Measurements from ENCODE around the gene HTT-AS. TPM values are rescaled to one million over a fixed set of nuclear protein-coding genes. Genes with fewer than 3 reads are reported as not detected.

Gene HTT-AS
- total RNA-seq, 1 experiment from 2014 or later = not detected

DNA sequence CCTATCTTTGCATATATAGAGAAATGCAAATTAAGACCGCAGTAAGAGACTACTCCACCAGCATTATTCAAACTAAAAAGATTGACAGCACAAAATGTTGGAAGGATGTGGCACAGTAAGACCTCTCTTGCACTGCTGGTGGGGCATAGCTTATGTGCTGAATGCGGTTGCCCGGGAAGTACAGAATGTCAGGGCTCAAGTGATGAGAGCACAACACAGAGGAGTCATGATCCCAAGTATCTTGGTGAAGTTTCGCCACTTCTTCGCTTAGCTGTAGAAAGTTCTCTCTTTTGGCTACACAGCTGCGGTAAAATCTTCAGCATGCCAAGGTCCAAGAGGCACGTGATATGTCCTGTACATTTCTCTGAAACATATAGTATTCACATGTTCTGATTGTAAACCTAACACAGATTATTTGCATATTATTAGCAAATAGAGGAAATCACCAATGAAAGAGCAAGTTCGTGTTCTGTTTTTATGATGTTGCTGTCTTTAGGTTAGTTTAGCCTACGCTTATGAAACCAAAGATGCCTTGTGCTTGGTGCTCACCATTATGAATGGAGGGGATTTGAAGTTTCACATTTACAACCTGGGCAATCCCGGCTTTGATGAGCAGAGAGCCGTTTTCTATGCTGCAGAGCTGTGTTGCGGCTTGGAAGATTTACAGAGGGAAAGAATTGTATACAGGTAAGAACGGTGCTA is 55.0 kb downstream of the HTT-AS start:
- peaks cover 9% of the 10 kb centered on the region for H3K9me3 Mint-ChIP-seq (ENCODE audit: unreplicated experiment)
- H3K36me3 Mint-ChIP-seq (ENCODE audit: insufficient read depth, unreplicated experiment) = no peaks in the 10 kb centered on the region
- ChIA-PET POLR2A (no interaction called here), CTCF (no interaction called here)
- Histone ChIP-seq H3K9me3 (no peaks in the 10 kb centered on the region), H3K4me1 (no peaks in the 10 kb centered on the region), H3K27me3 (replicated peaks; ENCODE audit: control insufficient read depth, insufficient read depth, low read length) (no peaks in the 10 kb centered on the region), H3K36me3 (ENCODE audit: control insufficient read depth, insufficient read depth, low read length) (no peaks in the 10 kb centered on the region), H3K4me3 (ENCODE audit: low read depth, low read length) (no peak overlapping the region)
- H3K4me1 Mint-ChIP-seq (ENCODE audit: low read depth, unreplicated experiment) = peaks cover 5% of the 10 kb centered on the region
- H3K27me3 Mint-ChIP-seq (ENCODE audit: insufficient read depth, unreplicated experiment) = peaks cover 6% of the 10 kb centered on the region
- H3K27ac Mint-ChIP-seq (ENCODE audit: unreplicated experiment) = no peak overlapping the region
- H3K4me3 Mint-ChIP-seq (ENCODE audit: unreplicated experiment) = no peak overlapping the region
- intact Hi-C loops (cut with micrococcal nuclease; ENCODE audit: unreplicated experiment) = no loop called here
- DNase-seq = no peak
- BruUV-seq (replicated peaks) = no TSS peak
- TF ChIP-seq, protein P1, sequence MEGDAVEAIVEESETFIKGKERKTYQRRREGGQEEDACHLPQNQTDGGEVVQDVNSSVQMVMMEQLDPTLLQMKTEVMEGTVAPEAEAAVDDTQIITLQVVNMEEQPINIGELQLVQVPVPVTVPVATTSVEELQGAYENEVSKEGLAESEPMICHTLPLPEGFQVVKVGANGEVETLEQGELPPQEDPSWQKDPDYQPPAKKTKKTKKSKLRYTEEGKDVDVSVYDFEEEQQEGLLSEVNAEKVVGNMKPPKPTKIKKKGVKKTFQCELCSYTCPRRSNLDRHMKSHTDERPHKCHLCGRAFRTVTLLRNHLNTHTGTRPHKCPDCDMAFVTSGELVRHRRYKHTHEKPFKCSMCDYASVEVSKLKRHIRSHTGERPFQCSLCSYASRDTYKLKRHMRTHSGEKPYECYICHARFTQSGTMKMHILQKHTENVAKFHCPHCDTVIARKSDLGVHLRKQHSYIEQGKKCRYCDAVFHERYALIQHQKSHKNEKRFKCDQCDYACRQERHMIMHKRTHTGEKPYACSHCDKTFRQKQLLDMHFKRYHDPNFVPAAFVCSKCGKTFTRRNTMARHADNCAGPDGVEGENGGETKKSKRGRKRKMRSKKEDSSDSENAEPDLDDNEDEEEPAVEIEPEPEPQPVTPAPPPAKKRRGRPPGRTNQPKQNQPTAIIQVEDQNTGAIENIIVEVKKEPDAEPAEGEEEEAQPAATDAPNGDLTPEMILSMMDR (IDR thresholded peaks at IDR 0.05; ENCODE audit: insufficient read depth in 1 of 2, low read depth in 1 of 2, low read length in 1 of 2, severe bottlenecking in 1 of 2, unreplicated experiment in 1 of 2) = no peak

- no TSS peak for BruUV-seq (replicated peaks)
- Histone ChIP-seq H3K36me3 (ENCODE audit: control insufficient read depth, insufficient read depth, low read length) (no peaks in the 10 kb centered on the region), H3K4me1 (peaks cover 7% of the 10 kb centered on the region; the same call in 1 of the 2 replicates), H3K4me3 (ENCODE audit: low read depth, low read length) (no peak overlapping the region), H3K27me3 (replicated peaks; ENCODE audit: control insufficient read depth, insufficient read depth, low read length) (no peaks in the 10 kb centered on the region), H3K9me3 (no peaks in the 10 kb centered on the region)
- no peak for DNase-seq
- peaks cover 9% of the 10 kb centered on the region for H3K4me1 Mint-ChIP-seq (ENCODE audit: low read depth, unreplicated experiment)
- H3K36me3 Mint-ChIP-seq (ENCODE audit: insufficient read depth, unreplicated experiment) = no peaks in the 10 kb centered on the region
- no peak overlapping the region for H3K27ac Mint-ChIP-seq (ENCODE audit: unreplicated experiment)
- POLR2A ChIA-PET = no interaction called here
- H3K9me3 Mint-ChIP-seq (ENCODE audit: unreplicated experiment) = no peaks in the 10 kb centered on the region
- CTCF ChIA-PET = no interaction called here
- TF ChIP-seq, protein P1 (IDR thresholded peaks at IDR 0.05; ENCODE audit: insufficient read depth in 1 of 2, low read depth in 1 of 2, low read length in 1 of 2, severe bottlenecking in 1 of 2, unreplicated experiment in 1 of 2) = no peak
- H3K4me3 Mint-ChIP-seq (ENCODE audit: unreplicated experiment) = no peak overlapping the region
- H3K27me3 Mint-ChIP-seq (ENCODE audit: insufficient read depth, unreplicated experiment) = peaks cover 3% of the 10 kb centered on the region
- intact Hi-C loops (cut with micrococcal nuclease; ENCODE audit: unreplicated experiment) = no loop called here
Observed at GRCh38 chr4:3017504-3017903, 56.8 kb downstream of the HTT-AS start.

GRCh38 chr4:3016961-3017360 is 57.4 kb downstream of the HTT-AS start:
- Mint-ChIP-seq H3K36me3 (ENCODE audit: insufficient read depth, unreplicated experiment) (no peaks in the 10 kb centered on the region), H3K27me3 (ENCODE audit: insufficient read depth, unreplicated experiment) (peaks cover 3% of the 10 kb centered on the region), H3K9me3 (ENCODE audit: unreplicated experiment) (no peaks in the 10 kb centered on the region), H3K4me1 (ENCODE audit: low read depth, unreplicated experiment) (peaks cover 9% of the 10 kb centered on the region), H3K4me3 (ENCODE audit: unreplicated experiment) (no peak overlapping the region), H3K27ac (ENCODE audit: unreplicated experiment) (no peak overlapping the region)
- DNase-seq = no peak
- Histone ChIP-seq H3K4me1 (peaks cover 7% of the 10 kb centered on the region; the same call in 1 of the 2 replicates), H3K27me3 (replicated peaks; ENCODE audit: control insufficient read depth, insufficient read depth, low read length) (no peaks in the 10 kb centered on the region), H3K4me3 (ENCODE audit: low read depth, low read length) (no peak overlapping the region), H3K36me3 (ENCODE audit: control insufficient read depth, insufficient read depth, low read length) (no peaks in the 10 kb centered on the region), H3K9me3 (no peaks in the 10 kb centered on the region)
- no TSS peak for BruUV-seq (replicated peaks)
- POLR2A ChIA-PET = no interaction called here
- intact Hi-C loops (cut with micrococcal nuclease; ENCODE audit: unreplicated experiment) = no loop called here
- CTCF ChIA-PET = no interaction called here
- TF ChIP-seq, protein P1 (IDR thresholded peaks at IDR 0.05; ENCODE audit: insufficient read depth in 1 of 2, low read depth in 1 of 2, low read length in 1 of 2, severe bottlenecking in 1 of 2, unreplicated experiment in 1 of 2) = no peak

All from Caco-2 (cell line).